Transverse colon (tissue), 4 donors: ENCODE measurements around the gene TRPM8. TPM values are rescaled to one million over a fixed set of nuclear protein-coding genes. Genes with fewer than 3 reads are reported as not detected.

Experiments
- DNase-seq: peaks from one replicate; pipeline ENCODE4 v3.0.0-alpha.2; 2019
- H3K27ac ChIP-seq, 4 donors: fragments of 200-600 bp; sonication (generic); 2 replicates each; pipeline ENCODE4 v1.5.1; 2016 to 2018; ENCODE audit warnings: inconsistent platforms in 4 of 4
- H3K27me3 ChIP-seq: fragments of 200-600 bp; sonication (generic); 2 replicates; pipeline ENCODE4 v1.5.1; 2017; ENCODE audit warnings: inconsistent platforms
- H3K36me3 ChIP-seq, 4 donors: fragments of 200-600 bp; sonication (generic); 2 replicates each; pipeline ENCODE4 v1.5.1; 2017 to 2019; ENCODE audit warnings: inconsistent platforms in 4 of 4
- H3K4me1 ChIP-seq, 4 donors: fragments of 200-600 bp; sonication (generic); 2 replicates each; pipeline ENCODE4 v1.5.1; 2017 to 2020; ENCODE audit warnings: inconsistent platforms in 4 of 4
- H3K4me3 ChIP-seq, 4 donors: fragments of 200-600 bp; sonication (generic); 1 replicate in 1 of 4; 2 replicates in 3 of 4; pipeline versions ENCODE4 v1.5.1 to v1.6.1; 2017 to 2019; ENCODE audit warnings: inconsistent platforms in 4 of 4
- H3K9me3 ChIP-seq, 2 donors: fragments of 200-600 bp; sonication (generic); 2 replicates each; pipeline ENCODE4 v1.5.1; 2017 to 2019; ENCODE audit warnings: inconsistent platforms in 2 of 2
- EP300 ChIP-seq: sonication (generic); formaldehyde crosslinking; IDR thresholded peaks from one replicate; pipeline ENCODE4 v1.6.1; 2017; ENCODE audit warnings: antibody characterized with exemption, low read depth
- POLR2A ChIP-seq: fragments of 450-650 bp; IDR thresholded peaks from one replicate; pipeline ENCODE4 v1.6.1; 2016; ENCODE audit warnings: antibody characterized with exemption, mild to moderate bottlenecking, moderate library complexity
- POLR2AphosphoS5 ChIP-seq, 3 donors: sonication (generic); formaldehyde crosslinking; IDR thresholded peaks; one replicate each; pipeline ENCODE4 v1.6.1; 2016; ENCODE audit warnings: antibody characterized with exemption in 3 of 3
- WGBS, 2 donors: methylation state at CpG; one replicate each; pipeline ENCODE4 v1.1.5; 2018; ENCODE audit warnings: low coverage in 1 of 2; 5-methylcytosine and 5-hydroxymethylcytosine counted together
- in situ Hi-C, 4 donors: fragments of 200-750 bp; cut with MboI; loops; one replicate each; pipeline versions ENCODE4 v1.15.0 to v1.15.1; 2017; ENCODE audit warnings: low sequenced_read_pairs in 3 of 4, low pct_ligation_motif_present in 1 of 4, low pct_unique_long_range_greater_than_20kb in 1 of 4
- intact Hi-C: fragments of 100-400 bp; cut with DNase I; formaldehyde crosslinking; loops from one replicate; pipeline ENCODE4 v1.15.1; 2023; ENCODE audit warnings: low total_unique reads
- total RNA-seq, 4 donors: library from RNA; depleted of rRNA; stranded (reverse); fragments of >200 nt; gene quantifications; one replicate each; pipeline ENCODE4 v1.1.0, GENCODE V29; 2016
- TF ChIP-seq, protein P1 (sequence below), 5 experiments: fragments of 200-600 bp in 3 of 5; fragments of 450-650 bp in 2 of 5; sonication (generic) in 3 of 5; IDR thresholded peaks; 1 replicate in 2 of 5; 2 replicates in 3 of 5; pipeline ENCODE4 v1.5.1; 2016 to 2017; ENCODE audit warnings: antibody characterized with exemption in 5 of 5, inconsistent platforms in 3 of 5, mild to moderate bottlenecking in 2 of 5, moderate library complexity in 1 of 5

TRPM8 gene
- total RNA-seq, 4 donors from 2014 or later = not detected

GRCh38 chr2:233944722-233945121, 27.5 kb downstream of the TRPM8 start:
- TF ChIP-seq, protein P1, sequence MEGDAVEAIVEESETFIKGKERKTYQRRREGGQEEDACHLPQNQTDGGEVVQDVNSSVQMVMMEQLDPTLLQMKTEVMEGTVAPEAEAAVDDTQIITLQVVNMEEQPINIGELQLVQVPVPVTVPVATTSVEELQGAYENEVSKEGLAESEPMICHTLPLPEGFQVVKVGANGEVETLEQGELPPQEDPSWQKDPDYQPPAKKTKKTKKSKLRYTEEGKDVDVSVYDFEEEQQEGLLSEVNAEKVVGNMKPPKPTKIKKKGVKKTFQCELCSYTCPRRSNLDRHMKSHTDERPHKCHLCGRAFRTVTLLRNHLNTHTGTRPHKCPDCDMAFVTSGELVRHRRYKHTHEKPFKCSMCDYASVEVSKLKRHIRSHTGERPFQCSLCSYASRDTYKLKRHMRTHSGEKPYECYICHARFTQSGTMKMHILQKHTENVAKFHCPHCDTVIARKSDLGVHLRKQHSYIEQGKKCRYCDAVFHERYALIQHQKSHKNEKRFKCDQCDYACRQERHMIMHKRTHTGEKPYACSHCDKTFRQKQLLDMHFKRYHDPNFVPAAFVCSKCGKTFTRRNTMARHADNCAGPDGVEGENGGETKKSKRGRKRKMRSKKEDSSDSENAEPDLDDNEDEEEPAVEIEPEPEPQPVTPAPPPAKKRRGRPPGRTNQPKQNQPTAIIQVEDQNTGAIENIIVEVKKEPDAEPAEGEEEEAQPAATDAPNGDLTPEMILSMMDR (IDR thresholded peaks at IDR 0.05) = no peak
- TF ChIP-seq POLR2AphosphoS5 (IDR thresholded peaks at IDR 0.05) (no peak), POLR2A (no peak), EP300 (no peak)
- H3K27ac ChIP-seq = no peak overlapping the region
- intact Hi-C loops (no loop called here), in situ Hi-C loops (no loop called here)
- 63 to 74% methylated on average over 1 of the region's 1 CpG for WGBS, 2 donors
- peaks cover 0 to 6% (median 0%) of the 10 kb centered on the region in 4 donors for H3K4me1 ChIP-seq
- peaks cover 9% of the 10 kb centered on the region for H3K27me3 ChIP-seq
- no peaks in the 10 kb centered on the region for H3K36me3 ChIP-seq
- no peak for DNase-seq
- no peak overlapping the region for H3K4me3 ChIP-seq
- H3K9me3 ChIP-seq = peaks cover 0 to 6% of the 10 kb centered on the region in 2 donors

DNA sequence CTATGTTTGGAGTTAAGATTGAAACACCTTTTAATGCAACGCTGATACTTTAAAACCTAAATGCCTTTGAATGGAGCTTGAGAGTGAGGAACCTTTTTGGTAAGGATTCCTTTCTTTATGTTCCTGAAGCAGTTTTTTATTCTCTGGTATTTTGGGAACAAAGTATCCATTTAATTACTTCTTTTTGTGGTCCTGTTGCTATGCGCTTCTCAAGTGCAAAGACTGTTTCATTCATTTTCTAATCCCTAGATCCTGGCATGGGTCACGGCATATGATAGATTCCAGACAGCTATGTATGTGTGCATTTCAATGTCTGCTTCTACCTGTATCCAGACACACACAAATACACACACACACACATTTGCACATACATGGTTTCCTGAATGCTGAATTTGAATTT, 28.0 kb downstream of the TRPM8 start:
- peaks cover 0 to 6% of the 10 kb centered on the region in 2 donors for H3K9me3 ChIP-seq
- WGBS, 2 donors = 89 to 96% methylated on average over 3 of the region's 3 CpGs
- peaks cover 0 to 6% (median 0%) of the 10 kb centered on the region in 4 donors for H3K4me1 ChIP-seq
- DNase-seq = no peak
- in situ Hi-C loops (no loop called here), intact Hi-C loops (no loop called here)
- H3K36me3 ChIP-seq = no peaks in the 10 kb centered on the region
- H3K27ac ChIP-seq = no peak overlapping the region
- TF ChIP-seq POLR2A = no peak
- TF ChIP-seq EP300 = no peak
- TF ChIP-seq, protein P1 (IDR thresholded peaks at IDR 0.05) = no peak
- no peak for TF ChIP-seq POLR2AphosphoS5 (IDR thresholded peaks at IDR 0.05)
- no peak overlapping the region for H3K4me3 ChIP-seq
- H3K27me3 ChIP-seq = peaks cover 5% of the 10 kb centered on the region

DNA sequence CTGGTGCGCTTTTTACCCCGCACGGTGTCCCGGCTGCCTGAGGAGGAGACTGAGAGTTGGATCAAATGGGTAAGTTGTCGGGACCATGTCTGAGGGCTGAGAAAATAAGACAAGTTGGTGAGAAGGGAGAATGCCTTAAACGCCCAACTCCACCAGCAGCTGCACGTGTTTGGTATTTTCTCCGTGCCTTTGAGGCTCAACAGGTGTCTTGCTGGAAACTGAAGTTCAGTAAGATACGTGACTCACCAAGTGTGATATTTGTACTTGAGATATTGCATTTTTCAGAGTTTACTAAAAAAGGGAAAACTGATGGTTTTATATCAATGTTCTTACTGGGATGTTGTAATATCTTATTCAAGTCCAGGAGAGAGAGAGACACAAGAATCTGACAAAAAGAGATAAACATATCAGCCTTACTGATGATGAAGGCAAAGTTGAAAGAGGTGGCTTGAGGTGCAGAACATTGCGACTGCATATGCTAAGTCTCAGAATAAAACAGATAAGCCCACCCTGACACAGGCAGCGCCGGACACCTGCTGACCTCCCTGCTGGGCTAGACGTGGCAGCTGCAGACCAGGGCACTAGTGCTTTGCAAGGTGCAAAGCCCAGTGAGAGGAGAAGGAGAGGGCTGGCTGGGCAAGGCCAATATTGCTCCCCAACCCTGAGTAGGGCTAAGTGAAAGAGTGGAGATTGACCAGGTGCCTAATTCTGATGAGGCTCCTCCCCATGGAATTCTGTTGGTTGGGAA, 33.1 kb downstream of the TRPM8 start:
- peaks cover 11% of the 10 kb centered on the region for H3K27me3 ChIP-seq
- no peaks in the 10 kb centered on the region for H3K4me1 ChIP-seq
- H3K4me3 ChIP-seq = no peak overlapping the region
- TF ChIP-seq POLR2AphosphoS5 (IDR thresholded peaks at IDR 0.05) (no peak), EP300 (no peak), POLR2A (no peak)
- TF ChIP-seq, protein P1 (IDR thresholded peaks at IDR 0.05) = no peak
- H3K9me3 ChIP-seq = no peaks in the 10 kb centered on the region
- WGBS, 2 donors = 82 to 97% methylated on average over 8 to 13 of the region's 13 CpGs
- in situ Hi-C loops (loop anchor here in 2 of 4 donors (25.0 kb wide), 2 partner anchors 587 to 1162 kb away; no protein-coding TSS in a partner anchor), intact Hi-C loops (no loop called here)
- H3K27ac ChIP-seq = no peak overlapping the region
- H3K36me3 ChIP-seq = no peaks in the 10 kb centered on the region
- DNase-seq = no peak

DNA sequence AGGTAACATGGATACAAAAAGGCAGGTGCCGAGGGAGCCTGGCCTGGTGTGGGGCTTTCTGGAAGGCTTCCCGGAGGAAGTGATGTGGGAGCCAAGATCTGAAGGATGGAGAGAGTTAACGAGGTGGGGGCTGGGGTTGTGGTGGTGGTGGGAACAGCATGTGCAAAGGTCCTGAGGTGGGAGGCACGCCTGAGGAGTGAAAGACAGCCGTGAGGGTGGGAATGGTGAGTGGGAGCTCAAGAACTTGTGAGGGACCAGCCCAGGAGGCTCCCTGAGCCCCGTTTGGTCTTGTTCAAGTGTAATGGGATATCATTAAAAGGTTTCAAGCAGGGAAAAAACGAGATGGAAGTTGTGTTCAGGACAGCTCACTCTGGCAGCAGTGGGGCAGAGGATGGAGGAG, 35.2 kb downstream of the TRPM8 start:
- Histone ChIP-seq H3K36me3 (no peaks in the 10 kb centered on the region), H3K4me3 (no peak overlapping the region), H3K4me1 (no peaks in the 10 kb centered on the region), H3K27me3 (peaks cover 11% of the 10 kb centered on the region), H3K27ac (no peak overlapping the region), H3K9me3 (no peaks in the 10 kb centered on the region)
- in situ Hi-C loops (loop anchor here in 2 of 4 donors (25.0 kb wide), 2 partner anchors 585 to 1160 kb away; no protein-coding TSS in a partner anchor), intact Hi-C loops (no loop called here)
- no peak for DNase-seq
- no peak for TF ChIP-seq EP300
- TF ChIP-seq POLR2A = no peak
- TF ChIP-seq, protein P1 (IDR thresholded peaks at IDR 0.05) = no peak
- no peak for TF ChIP-seq POLR2AphosphoS5 (IDR thresholded peaks at IDR 0.05)
- 65 to 72% methylated on average over 7 of the region's 7 CpGs for WGBS, 2 donors
